Measurements from ENCODE around the gene GABBR2. TPM values are rescaled to one million over a fixed set of nuclear protein-coding genes. Genes with fewer than 3 reads are reported as not detected.

The GABBR2 gene
- total and polyA plus RNA-seq, 2 experiments from 2014 or later, result 0.89 to 1.3 TPM

- Histone ChIP-seq H3K4me2 (no peak overlapping the region), H3K36me3 (ENCODE audit: insufficient read depth) (no peaks in the 10 kb centered on the region), H3K4me1 (ENCODE audit: insufficient read depth) (peaks cover 4% of the 10 kb centered on the region; the same call in 1 of the 2 replicates), H3K27me3 (ENCODE audit: insufficient read depth) (no peaks in the 10 kb centered on the region), H4K20me1 (replicated peaks; ENCODE audit: insufficient read depth) (no peaks in the 10 kb centered on the region), H3K27ac (ENCODE audit: low read depth) (no peak overlapping the region), H3F3A (replicated peaks; ENCODE audit: low read depth) (no peaks in the 10 kb centered on the region), H3K79me2 (replicated peaks; ENCODE audit: insufficient read depth) (no peaks in the 10 kb centered on the region), H3K4me3 (no peak overlapping the region), H3K9me2 (ENCODE audit: insufficient read depth) (no peaks in the 10 kb centered on the region), H2AFZ (no peak overlapping the region)
- H3K36me3 Mint-ChIP-seq (ENCODE audit: low read depth), result no peaks in the 10 kb centered on the region
- ATAC-seq, result no peak
- peaks cover 27% of the 10 kb centered on the region for H3K4me1 Mint-ChIP-seq
- TF ChIP-seq POLR2AphosphoS5 (IDR thresholded peaks at IDR 0.05; ENCODE audit: low read depth) (no peak), ZNF331 (CRISPR knock-in tag; IDR thresholded peaks at IDR 0.05; ENCODE audit: low read depth) (no peak), CREB1 (CRISPR knock-in tag; IDR thresholded peaks at IDR 0.05; ENCODE audit: low read depth) (no peak), JUNB (IDR thresholded peaks at IDR 0.05; ENCODE audit: unreplicated experiment) (no peak)
- no peak overlapping the region for H3K4me3 Mint-ChIP-seq
- no peaks in the 10 kb centered on the region for H3K27me3 Mint-ChIP-seq (ENCODE audit: insufficient read depth, low read depth, poor library complexity)
- DNase-seq (ENCODE audit: low spot score), result no peak
- H3K9me3 Mint-ChIP-seq, result no peaks in the 10 kb centered on the region
- no peak overlapping the region for H3K27ac Mint-ChIP-seq
These were observed 444.2 kb downstream of the GABBR2 start for GRCh38 chr9:98264516-98264915.

- Histone ChIP-seq H3K4me1 (ENCODE audit: insufficient read depth) (peaks cover 4% of the 10 kb centered on the region; the same call in 1 of the 2 replicates), H3K4me2 (no peak overlapping the region), H3K4me3 (no peak overlapping the region), H3K27me3 (ENCODE audit: insufficient read depth) (no peaks in the 10 kb centered on the region), H4K20me1 (replicated peaks; ENCODE audit: insufficient read depth) (no peaks in the 10 kb centered on the region), H3K9me2 (ENCODE audit: insufficient read depth) (no peaks in the 10 kb centered on the region), H3K36me3 (ENCODE audit: insufficient read depth) (no peaks in the 10 kb centered on the region), H2AFZ (no peak overlapping the region), H3K79me2 (replicated peaks; ENCODE audit: insufficient read depth) (no peaks in the 10 kb centered on the region), H3F3A (replicated peaks; ENCODE audit: low read depth) (no peaks in the 10 kb centered on the region), H3K27ac (ENCODE audit: low read depth) (no peak overlapping the region)
- H3K36me3 Mint-ChIP-seq (ENCODE audit: low read depth), result no peaks in the 10 kb centered on the region
- peak; percentile 99 for ATAC-seq
- no peaks in the 10 kb centered on the region for H3K27me3 Mint-ChIP-seq (ENCODE audit: insufficient read depth, low read depth, poor library complexity)
- TF ChIP-seq CTCF (conservative IDR thresholded peaks at IDR 0.05; ENCODE audit: low read depth in 2 of 2) (peak; percentile 94 to 99), ETS1 (IDR thresholded peaks at IDR 0.05) (no peak)
- H3K9me3 Mint-ChIP-seq, result no peaks in the 10 kb centered on the region
- no peak overlapping the region for H3K4me3 Mint-ChIP-seq
- H3K4me1 Mint-ChIP-seq, result peaks cover 20% of the 10 kb centered on the region
- DNase-seq (ENCODE audit: low spot score), result peak; percentile 89
- H3K27ac Mint-ChIP-seq, result no peak overlapping the region
These were observed 445.0 kb downstream of the GABBR2 start for GRCh38 chr9:98263482-98264357.

Data from GM23338 (cell line).